HepG2 (cell line): Measurements from ENCODE around the gene GLYATL3. TPM values are rescaled to one million over a fixed set of nuclear protein-coding genes. Genes with fewer than 3 reads are reported as not detected.

Experiments
- ADNP ChIP-seq: sonication (generic); formaldehyde crosslinking; IDR thresholded peaks from 2 replicates; pipeline ENCODE4 v1.4.0; 2020; ENCODE audit warnings: missing genetic modification reagents
- ATF7 ChIP-seq, 2 experiments: fragments of 450-650 bp in 1 of 2; sonication (generic) in 1 of 2; formaldehyde crosslinking in 1 of 2; IDR thresholded peaks; 2 replicates each; pipeline versions ENCODE4 v1.4.0 to v1.6.1; 2016 to 2020; ENCODE audit warnings: antibody characterized with exemption in 1 of 2, mild to moderate bottlenecking in 1 of 2, missing genetic modification reagents in 1 of 2
- KDM5A ChIP-seq: fragments of 200-600 bp; sonication (generic); IDR thresholded peaks from 2 replicates; pipeline ENCODE4 v1.7.0; 2018; ENCODE audit warnings: antibody characterized with exemption, mild to moderate bottlenecking, low read length, borderline replicate concordance
- PHF5A ChIP-seq: IDR thresholded peaks from one replicate; pipeline ENCODE4 v1.6.1; 2018; ENCODE audit warnings: low read depth, missing genetic modification reagents; ENCODE audit not compliant: unreplicated experiment
- PPARG ChIP-seq: conservative IDR thresholded peaks from 2 replicates; pipeline ENCODE4 v1.6.1; 2016; ENCODE audit warnings: missing biosample characterization, missing genetic modification reagents
- RFX5 ChIP-seq: IDR thresholded peaks from 2 replicates; pipeline ENCODE4 v1.6.1; 2011; ENCODE audit warnings: low read depth, low read length, improper control_type of control experiment
- TBL1XR1 ChIP-seq: fragments of 150-350 bp; IDR thresholded peaks from 2 replicates; pipeline ENCODE4 v1.6.1; 2014; ENCODE audit warnings: borderline replicate concordance, low read length; ENCODE audit not compliant: partially characterized antibody
- ZC3H4 ChIP-seq: sonication (generic); formaldehyde crosslinking; IDR thresholded peaks from 2 replicates; pipeline ENCODE4 v1.4.0; 2020; ENCODE audit warnings: missing genetic modification reagents, borderline replicate concordance
- ZHX2 ChIP-seq, 2 experiments: sonication (generic) in 1 of 2; formaldehyde crosslinking in 1 of 2; IDR thresholded peaks; 2 replicates each; pipeline versions ENCODE4 v1.6.1 to v1.9.0; 2014 to 2022; ENCODE audit warnings: antibody characterized with exemption in 1 of 2, borderline replicate concordance in 1 of 2, inconsistent platforms in 1 of 2, low read depth in 1 of 2, missing genetic modification reagents in 1 of 2
- ZNF160 ChIP-seq: sonication (generic); formaldehyde crosslinking; IDR thresholded peaks from 2 replicates; pipeline ENCODE4 v1.8.0; 2022; ENCODE audit warnings: mild to moderate bottlenecking, inconsistent platforms, missing genetic modification reagents
- ZNF24 ChIP-seq: fragments of 450-650 bp; IDR thresholded peaks from 2 replicates; pipeline ENCODE4 v1.6.1; 2017; ENCODE audit warnings: antibody characterized with exemption, mild to moderate bottlenecking
- ZNF34 ChIP-seq: sonication (generic); formaldehyde crosslinking; IDR thresholded peaks from 2 replicates; pipeline ENCODE4 v1.4.0; 2020; ENCODE audit warnings: mild to moderate bottlenecking, missing genetic modification reagents, borderline replicate concordance
- ZNF570 ChIP-seq: sonication (generic); formaldehyde crosslinking; IDR thresholded peaks from 2 replicates; pipeline ENCODE4 v1.4.0; 2020; ENCODE audit warnings: mild to moderate bottlenecking, missing genetic modification reagents, borderline replicate concordance
- polyA plus RNA-seq, 8 experiments: library from polyadenylated mRNA; depleted of rRNA in 3 of 8; stranded (reverse) in 7 of 8; unstranded in 1 of 8; fragments of >200 nt; fragmentation: Illumina TruSeq in 4 of 8; extraction: Trizol in 4 of 8; gene quantifications; 2 replicates each; pipeline versions ENCODE4 v1.2.1 to v1.2.3, GENCODE V29; 2011 to 2016; ENCODE audit warnings: low read depth in 4 of 8, missing spikeins in 1 of 8, mixed read lengths in 1 of 8; ENCODE audit not compliant: insufficient read depth in 1 of 8
- total RNA-seq, 5 experiments: library from RNA; depleted of rRNA; stranded (reverse); fragments of >200 nt; fragmentation: Illumina TruSeq; extraction: Trizol; gene quantifications; 2 replicates each; pipeline ENCODE4 v1.2.3, GENCODE V29; 2016; ENCODE audit warnings: low read depth in 1 of 5
- TF ChIP-seq, protein P1 (sequence below): sonication (generic); formaldehyde crosslinking; IDR thresholded peaks from 2 replicates; pipeline ENCODE4 v1.8.0; 2022; ENCODE audit warnings: mild to moderate bottlenecking, missing genetic modification reagents, moderate library complexity
- TF ChIP-seq, protein P2 (sequence below): sonication (generic); formaldehyde crosslinking; IDR thresholded peaks from 2 replicates; pipeline ENCODE4 v1.8.1; 2023; ENCODE audit warnings: mild to moderate bottlenecking, missing genetic modification reagents, borderline replicate concordance
- TF ChIP-seq, protein P3 (sequence below), 2 experiments: sonication (generic) in 1 of 2; formaldehyde crosslinking in 1 of 2; IDR thresholded peaks; 2 replicates each; pipeline versions ENCODE4 v1.4.0 to v1.6.1; 2018 to 2020; ENCODE audit warnings: missing genetic modification reagents in 2 of 2, borderline replicate concordance in 1 of 2, low read depth in 1 of 2, mild to moderate bottlenecking in 1 of 2, missing biosample characterization in 1 of 2

The GLYATL3 gene
- total and polyA plus RNA-seq, 2 of the 13 experiments (the other 11 are each of a cell fraction or from before 2014, with no cell fraction given): 0.05 TPM; not detected in 1

GRCh38 chr6:49522710-49523593 lies 23.2 kb downstream of the GLYATL3 start (continued):
- TF ChIP-seq ATF7 (IDR thresholded peaks at IDR 0.05): no peak
- TF ChIP-seq ATF7 (CRISPR knock-in tag; IDR thresholded peaks at IDR 0.05): peak; percentile 41; the same call in 1 of the 2 replicates
- no peak for TF ChIP-seq ZNF570
- no peak; the same call in 1 of the 2 replicates for TF ChIP-seq KDM5A
- no peak for TF ChIP-seq ZC3H4 (CRISPR knock-in tag)
- 0 out of 2 replicates have a peak, but pooled peaks have one; percentile 37 for TF ChIP-seq ZHX2 (IDR thresholded peaks at IDR 0.05; ENCODE audit: low read depth)
- peak; percentile 99; the same call in 1 of the 2 replicates for TF ChIP-seq ZHX2 (CRISPR knock-in tag; IDR thresholded peaks at IDR 0.05; ENCODE audit: borderline replicate concordance)
- TF ChIP-seq, protein P1, sequence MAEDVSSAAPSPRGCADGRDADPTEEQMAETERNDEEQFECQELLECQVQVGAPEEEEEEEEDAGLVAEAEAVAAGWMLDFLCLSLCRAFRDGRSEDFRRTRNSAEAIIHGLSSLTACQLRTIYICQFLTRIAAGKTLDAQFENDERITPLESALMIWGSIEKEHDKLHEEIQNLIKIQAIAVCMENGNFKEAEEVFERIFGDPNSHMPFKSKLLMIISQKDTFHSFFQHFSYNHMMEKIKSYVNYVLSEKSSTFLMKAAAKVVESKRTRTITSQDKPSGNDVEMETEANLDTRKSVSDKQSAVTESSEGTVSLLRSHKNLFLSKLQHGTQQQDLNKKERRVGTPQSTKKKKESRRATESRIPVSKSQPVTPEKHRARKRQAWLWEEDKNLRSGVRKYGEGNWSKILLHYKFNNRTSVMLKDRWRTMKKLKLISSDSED: no peak
- peak; percentile 75; the same call in 1 of the 2 replicates for TF ChIP-seq ADNP (CRISPR knock-in tag)
- no peak for TF ChIP-seq ZNF34
- TF ChIP-seq RFX5: no peak
- TF ChIP-seq, protein P2, sequence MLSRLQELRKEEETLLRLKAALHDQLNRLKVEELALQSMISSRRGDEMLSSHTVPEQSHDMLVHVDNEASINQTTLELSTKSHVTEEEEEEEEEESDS: no peak
- peak; percentile 95 for TF ChIP-seq PHF5A (CRISPR knock-in tag)
- TF ChIP-seq ZNF160 (CRISPR knock-in tag): peak; percentile 19; the same call in 1 of the 2 replicates
- peak; percentile 73 for TF ChIP-seq TBL1XR1
- TF ChIP-seq, protein P3, sequence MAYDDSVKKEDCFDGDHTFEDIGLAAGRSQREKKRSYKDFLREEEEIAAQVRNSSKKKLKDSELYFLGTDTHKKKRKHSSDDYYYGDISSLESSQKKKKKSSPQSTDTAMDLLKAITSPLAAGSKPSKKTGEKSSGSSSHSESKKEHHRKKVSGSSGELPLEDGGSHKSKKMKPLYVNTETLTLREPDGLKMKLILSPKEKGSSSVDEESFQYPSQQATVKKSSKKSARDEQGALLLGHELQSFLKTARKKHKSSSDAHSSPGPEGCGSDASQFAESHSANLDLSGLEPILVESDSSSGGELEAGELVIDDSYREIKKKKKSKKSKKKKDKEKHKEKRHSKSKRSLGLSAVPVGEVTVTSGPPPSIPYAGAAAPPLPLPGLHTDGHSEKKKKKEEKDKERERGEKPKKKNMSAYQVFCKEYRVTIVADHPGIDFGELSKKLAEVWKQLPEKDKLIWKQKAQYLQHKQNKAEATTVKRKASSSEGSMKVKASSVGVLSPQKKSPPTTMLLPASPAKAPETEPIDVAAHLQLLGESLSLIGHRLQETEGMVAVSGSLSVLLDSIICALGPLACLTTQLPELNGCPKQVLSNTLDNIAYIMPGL (CRISPR knock-in tag; IDR thresholded peaks at IDR 0.05; ENCODE audit: borderline replicate concordance in 1 of 2, low read depth in 1 of 2): peak in 1 of 2 experiments; percentile 65; a peak in 1 of 4 replicates
- TF ChIP-seq ZNF24: 0 out of 2 replicates have a peak, but pooled peaks have one; percentile 18
- peak; percentile 89 for TF ChIP-seq PPARG (CRISPR knock-in tag)
